ENCODE measurements around the gene ARHGAP10.
"Not testable (repeated sequence)": the region's sequence is repeated elsewhere in the genome, so short reads cannot be mapped to it uniquely, and the experiment has no call there.

ARHGAP10 gene

DNA sequence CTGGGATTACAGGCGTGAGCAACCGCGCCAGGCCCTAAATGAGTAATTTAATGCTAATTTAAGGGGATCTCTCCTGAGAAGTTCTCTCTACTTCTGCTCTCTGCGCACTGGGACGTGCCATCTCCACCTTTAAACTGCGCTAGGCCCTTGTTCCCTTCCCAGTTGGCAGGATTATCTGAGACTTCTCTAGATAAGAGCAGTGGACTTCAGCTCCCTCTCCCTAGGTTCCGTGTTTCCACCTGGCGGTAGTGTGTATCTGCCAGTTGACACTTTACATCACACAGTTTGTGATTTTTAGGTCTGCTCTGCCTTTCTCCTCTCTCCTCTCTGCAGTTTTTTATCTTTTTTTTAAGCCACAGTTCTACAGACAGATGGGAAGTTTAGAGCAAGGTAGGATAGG lies 40.2 kb downstream of the ARHGAP10 start:
- no peak for DNase-seq

DNA sequence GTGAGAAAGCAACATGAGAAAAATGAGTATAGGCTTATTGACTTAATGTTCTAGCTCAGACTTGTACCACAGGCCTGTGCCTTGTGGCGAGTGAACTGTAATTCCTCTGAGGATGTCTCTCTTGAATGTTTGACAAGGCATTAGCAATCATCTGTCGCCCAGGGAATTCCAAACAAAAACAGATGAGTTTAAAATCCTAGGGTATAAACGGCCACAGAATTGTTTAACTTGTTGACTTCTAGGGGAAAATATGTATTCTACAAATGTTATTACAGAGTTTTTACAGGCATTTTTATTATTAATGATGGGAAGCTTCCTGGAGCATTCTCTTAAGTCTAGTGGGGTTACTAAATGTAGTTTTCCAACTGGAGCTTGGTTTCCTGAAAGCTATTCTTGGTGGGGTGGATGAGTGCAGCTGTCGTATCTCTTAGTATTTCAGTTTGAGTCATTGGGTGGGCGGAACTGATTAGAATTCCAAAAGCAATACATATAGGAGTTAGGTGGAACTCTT lies 40.6 kb downstream of the ARHGAP10 start:
- no peak for DNase-seq

DNA sequence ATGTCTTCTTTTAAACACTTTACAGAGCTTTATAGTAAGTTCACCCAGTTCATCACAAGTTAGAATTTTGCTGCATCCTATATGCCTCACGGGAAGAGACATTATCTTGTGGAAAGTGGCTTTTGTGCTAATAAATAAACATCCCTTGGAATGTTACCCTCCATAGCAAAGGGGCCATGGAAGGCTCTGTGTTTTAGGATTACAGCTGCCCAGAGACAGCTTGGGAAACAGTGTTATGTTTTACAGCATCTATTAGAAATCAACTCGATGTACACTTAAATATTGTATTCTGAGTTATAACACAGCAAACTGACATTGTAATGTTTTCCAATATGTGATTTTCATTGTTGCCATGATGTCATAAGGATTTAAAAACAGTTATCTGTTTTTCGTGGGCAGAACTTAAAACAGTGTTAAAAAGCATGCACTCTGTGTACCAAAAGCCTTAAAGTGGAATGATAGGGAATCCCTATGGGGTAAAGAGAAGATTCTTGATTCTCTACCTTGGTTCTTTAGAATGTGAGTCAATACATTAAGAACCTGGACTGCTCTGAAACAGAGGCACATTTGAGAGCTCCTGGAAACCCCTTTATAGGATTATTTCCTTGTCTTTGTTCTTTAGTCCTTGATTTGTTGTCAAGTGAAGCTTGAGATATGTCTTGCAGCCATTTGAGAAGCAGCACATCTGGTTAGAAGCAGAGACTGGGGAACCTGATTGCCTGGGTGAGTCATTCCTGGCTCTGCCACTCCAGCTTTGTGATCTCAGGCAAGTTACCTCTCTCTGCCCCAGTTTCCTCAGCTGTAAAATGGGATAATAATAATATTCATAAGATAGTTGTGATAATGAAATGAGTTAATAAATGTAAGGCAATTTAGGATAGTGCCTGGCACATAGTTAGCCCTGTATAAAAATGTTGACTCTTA lies 41.6 kb downstream of the ARHGAP10 start:
- no peak for DNase-seq

DNA sequence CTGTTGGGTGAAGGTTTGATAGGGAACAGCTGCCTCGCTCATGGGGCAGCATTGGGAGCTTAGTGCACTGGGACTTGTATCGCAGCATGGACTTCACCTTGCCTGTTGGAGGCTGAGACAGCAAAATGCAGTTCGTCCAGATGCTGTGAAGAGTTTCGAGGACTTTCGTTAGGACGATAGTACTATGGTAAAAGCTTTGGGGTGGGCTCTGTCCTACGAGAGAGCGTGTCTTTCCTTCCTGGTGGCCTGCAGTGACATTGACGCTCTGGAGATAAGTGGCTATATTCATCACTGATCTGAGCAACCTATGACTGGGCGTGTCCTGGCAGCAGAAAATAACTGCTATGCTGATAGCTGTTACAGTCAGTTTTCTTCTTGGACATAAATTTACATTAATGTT lies 44.8 kb downstream of the ARHGAP10 start:
- no peak for DNase-seq

DNA sequence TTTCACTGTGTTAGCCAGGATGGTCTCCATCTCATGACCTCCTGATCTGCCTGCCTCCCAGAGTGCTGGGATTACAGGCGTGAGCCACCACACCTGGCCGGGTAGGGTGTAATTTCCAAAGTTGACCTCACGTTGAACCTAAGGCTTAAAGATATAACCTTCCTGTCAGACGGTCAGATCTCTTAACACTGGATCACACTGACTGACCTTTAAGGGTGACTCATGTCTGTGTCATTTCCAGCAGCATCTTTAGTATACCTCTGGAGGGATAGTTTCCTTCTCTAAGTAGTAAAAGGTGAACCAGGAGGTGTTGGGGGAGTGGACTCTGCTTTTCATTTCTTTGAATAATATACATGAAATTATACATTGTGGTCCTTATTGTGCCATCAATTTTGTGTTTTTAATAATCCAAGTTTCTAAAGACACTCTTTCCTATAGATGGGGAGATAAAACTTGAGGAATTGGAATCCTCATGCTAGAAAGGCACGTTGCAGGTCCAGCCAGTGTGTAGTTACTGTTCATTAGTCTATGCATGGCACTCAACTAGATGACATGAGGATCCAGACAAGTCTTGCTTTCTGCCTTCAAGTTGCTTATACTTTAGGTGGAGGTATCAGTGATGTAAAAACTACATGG lies 45.7 kb downstream of the ARHGAP10 start:
- DNase-seq = no peak

DNA sequence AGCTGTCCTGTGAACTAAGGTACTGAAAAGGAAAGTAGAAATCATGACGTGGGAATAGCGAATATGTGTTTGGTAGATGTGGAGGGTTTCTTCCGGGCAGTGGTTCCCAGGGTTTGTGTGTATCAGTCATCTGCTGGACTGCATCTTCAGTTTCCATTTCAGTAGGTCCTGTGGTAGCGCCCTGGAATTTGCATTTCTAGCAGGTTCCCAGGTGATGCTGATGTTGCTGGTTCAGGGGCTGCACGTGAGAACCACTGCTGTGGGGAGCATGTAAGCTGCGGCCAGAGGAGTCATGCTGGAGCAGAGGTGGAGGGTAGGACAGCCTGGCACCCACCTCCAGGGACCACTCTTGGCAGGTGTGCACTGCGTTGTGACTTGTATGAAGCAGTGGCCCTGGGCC lies 47.1 kb downstream of the ARHGAP10 start:
- no peak for DNase-seq

DNA sequence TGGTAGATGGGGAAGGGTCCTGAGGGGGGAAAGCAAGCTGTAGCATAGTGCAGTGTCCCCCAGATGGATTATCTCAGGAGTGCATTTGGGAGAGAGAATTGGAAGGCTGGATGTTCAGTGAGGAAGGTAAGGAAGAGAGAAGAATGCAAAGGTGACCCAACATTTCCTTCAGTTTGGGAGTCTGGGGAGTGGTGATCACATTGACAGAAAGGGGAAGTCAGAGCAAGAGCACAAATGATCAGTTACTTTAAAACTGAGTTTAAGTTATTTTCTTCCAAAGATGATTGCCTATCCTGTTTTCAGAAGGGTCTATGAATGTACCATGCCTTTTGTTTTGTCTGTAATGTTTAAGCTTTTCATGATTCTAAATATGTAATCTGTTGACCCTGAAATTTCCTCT lies 47.6 kb downstream of the ARHGAP10 start:
- no peak for DNase-seq

DNA sequence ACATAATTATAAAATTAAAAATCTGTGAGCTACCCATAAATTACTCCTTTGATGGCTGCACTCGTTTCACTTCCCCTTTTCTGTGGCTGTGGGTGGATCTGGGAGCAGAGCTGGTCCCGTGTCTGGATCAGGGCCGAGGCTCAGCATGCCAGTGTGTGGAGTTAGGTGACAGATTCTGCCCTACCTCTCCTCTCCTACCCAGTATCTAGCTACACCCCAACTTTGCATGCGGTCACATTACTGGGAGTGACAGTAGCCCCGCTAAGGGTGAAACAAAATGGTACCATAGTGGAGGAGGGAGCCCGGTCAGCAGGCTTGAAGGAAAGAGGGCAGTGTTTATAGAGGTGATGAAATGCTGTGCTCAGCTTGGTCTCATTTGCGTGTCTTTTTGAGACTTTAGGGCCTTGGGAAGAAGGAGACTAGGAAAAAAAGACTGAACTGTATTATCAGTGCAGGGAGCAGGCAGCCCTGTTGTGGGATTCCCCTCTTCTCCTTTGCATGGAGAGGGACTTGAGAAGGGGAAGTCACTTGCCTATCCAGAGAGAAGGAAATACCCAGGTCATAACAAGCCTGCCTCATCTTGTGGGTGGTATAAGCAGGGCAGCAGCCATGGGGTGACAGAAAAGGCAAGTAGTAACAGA lies 48.4 kb downstream of the ARHGAP10 start:
- no peak for DNase-seq

DNA sequence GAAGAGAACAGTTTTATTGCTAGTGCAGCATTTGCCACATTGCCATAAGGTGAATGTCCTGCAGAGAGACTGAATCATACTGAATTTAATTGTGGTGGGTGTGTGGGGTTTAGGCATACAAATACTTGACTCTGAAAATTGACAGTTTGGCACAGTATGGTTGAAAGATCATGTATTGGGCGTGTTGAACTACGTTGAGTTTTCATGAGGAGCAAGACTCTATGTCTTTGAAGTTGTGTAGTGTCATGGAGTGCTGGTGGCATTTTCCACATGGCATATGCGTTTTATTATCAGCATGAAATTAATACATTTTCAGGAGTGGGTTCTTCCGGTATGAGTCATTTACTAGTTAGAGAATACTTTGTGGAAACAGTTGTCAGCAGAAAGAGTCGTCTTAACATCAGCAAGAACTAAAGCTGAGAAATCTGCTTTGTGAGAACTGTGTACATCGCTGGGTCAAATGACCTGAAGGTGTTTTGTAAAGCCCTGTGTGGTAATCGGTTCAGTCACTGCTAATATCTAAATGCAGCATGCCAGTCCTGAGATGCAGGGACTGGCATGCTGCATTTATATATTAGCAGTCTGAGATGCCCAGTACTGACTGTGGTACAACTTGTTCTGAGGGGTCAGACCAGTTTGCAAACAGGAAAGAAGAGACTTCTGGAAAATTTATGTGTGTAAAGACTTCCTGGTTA lies 50.3 kb downstream of the ARHGAP10 start:
- no peak for DNase-seq

GRCh38 chr4:147785129-147785528 lies 53.2 kb downstream of the ARHGAP10 start:
- no peak for DNase-seq

DNA sequence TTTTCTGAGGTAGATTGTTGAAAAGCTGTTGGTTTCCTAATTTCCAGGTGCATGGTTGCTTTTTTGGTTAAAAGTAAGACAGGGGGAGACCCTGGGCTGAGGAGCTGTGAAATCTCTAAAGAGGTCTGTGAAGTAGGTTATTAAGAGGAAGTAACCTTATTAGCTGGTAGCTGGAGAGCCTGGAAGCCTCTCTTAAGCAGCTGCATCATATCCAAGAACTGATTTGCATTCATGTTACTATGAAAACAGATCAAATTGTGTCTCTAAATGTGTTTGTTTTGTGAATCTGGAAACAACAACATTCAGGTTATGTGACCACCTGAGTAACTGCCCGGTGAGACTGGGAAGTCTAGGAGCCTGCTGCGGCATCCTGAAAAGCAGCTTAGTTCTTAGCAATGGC lies 54.1 kb downstream of the ARHGAP10 start:
- no peak for DNase-seq

DNA sequence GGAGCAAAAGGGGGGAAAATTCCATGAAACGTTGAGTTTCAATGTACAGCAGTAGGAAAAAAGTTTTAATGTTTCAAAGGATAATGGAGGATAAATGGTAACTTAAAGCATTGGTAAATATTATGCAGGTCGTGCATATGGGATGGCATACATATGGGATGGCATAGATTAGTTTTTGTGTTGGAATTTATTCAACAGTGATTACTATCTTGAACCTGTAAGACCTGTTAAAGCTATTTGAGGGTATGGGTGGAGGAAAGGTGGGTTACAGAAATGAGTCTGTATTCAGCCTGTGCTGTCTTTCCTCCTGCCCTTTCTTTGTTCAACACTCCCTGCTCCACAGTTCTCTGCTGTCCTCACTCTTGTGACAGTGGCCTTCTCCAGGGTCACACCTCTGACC lies 54.6 kb downstream of the ARHGAP10 start:
- DNase-seq = no peak

DNA sequence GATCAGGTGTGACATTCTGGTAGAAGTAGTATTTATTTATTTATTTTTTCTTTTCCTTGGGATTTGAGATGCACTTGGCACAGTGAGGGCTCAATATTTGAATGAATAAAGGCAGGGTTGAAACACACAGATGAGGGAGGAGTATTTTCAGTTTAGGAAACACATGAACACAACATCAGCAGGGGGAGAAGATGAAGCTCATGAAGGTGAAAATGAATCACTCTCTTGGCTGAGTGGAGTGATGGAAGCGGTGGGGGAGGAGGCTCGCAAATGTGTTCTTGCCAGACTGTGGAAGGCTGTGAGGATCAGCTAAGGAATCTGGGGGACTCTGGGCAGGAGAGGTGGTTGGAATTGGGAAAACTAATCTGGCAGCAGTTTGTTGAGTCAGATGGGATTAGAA lies 55.3 kb downstream of the ARHGAP10 start:
- DNase-seq = no peak

GRCh38 chr4:147788791-147789190 lies 56.9 kb downstream of the ARHGAP10 start:
- DNase-seq = no peak

DNA sequence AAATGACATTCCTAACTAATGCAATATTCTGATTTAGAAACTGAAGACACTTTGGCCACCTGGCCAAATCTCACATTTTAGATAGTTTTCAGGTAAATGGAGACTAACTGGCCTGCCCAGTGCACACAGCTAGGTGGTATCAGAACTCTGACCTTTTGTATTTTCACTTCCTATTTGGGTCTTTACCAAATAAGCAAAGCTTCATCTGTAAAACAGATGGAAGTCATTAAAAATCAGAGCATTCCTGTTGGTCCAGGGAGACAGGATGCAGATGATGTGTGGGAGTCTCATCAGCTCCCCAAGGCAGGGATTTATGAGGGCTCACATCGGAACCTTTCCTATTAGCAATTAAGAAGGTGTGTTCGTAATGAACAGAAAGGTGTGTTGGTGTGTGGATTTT lies 57.7 kb downstream of the ARHGAP10 start:
- no peak for DNase-seq

DNA sequence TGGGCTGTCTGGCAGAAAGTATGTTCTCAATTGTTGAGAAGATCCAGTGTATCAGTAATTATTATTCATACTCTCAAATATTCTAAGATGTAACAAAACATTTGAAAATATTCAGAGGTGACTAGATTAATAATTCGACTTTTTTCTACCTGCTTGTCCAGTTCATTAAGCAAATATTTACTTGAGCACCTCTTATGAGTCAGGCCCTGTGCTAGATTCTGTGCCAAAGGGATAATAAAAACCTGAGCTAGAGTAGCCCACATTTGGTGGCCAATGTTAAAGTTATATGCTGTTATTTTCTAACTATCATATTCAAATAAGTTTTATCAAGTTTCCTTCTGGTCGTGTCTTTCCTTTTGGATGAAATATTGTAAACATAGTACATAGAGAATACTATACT lies 58.5 kb downstream of the ARHGAP10 start:
- no peak for DNase-seq

- no peak for DNase-seq
Observed at GRCh38 chr4:147791341-147791740, 59.5 kb downstream of the ARHGAP10 start.

DNA sequence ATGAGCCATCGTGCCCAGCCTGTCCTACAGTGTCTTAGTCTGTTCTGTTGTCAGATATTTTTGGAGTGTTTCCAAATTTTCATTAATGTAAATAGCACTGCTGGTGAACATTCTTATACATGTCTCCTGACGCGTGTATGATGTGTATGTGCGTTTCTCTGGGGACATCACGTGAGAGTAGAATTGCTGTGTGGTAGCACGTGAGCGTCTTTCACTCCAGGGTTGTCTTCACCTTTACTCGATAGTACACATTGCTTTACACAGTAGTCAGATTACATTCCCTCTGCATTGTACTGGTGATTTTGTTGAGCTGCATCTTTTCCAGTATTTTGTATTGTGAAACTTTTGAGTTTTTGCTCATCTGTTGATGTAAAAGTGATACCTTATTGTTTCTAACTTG lies 60.0 kb downstream of the ARHGAP10 start:
- DNase-seq = no peak

- DNase-seq = no peak
Observed at GRCh38 chr4:147793569-147794313, 61.9 kb downstream of the ARHGAP10 start.

GRCh38 chr4:147794314-147794680 lies 62.4 kb downstream of the ARHGAP10 start:
- no peak for DNase-seq

- DNase-seq = no peak
Observed at GRCh38 chr4:147794787-147795413, 63.0 kb downstream of the ARHGAP10 start.

DNA sequence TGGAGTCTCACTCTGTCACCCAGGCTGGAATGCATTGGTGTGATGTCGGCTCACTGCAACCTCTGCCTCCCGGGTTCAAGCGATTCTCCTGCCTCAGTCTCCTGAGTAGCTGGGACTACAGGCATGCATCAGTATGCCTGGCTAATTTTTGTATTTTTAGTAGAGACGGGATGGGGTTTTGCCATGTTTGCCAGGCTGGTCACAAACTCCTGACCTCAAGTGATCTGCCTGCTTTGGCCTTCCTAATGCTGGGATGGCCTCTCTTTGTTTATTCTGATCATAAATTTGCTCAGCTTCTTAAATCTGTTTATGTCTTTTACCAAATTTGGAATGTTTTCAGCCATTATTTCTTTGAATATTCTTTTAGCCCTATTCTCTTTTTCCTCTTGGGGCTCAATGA lies 67.2 kb downstream of the ARHGAP10 start:
- DNase-seq = not testable (repeated sequence)

Measured in activated CD4-positive, alpha-beta T cell treated with anti-CD3 and anti-CD28 coated beads for 48 hours (primary cell).